K562 (cell line): Measurements from ENCODE around the gene ANP32B. TPM values are rescaled to one million over a fixed set of nuclear protein-coding genes. Genes with fewer than 3 reads are reported as not detected.
A peak's percentile ranks its signal among the peaks of the same experiment; 100 is the strongest.

Source experiments
- CBFA2T2 ChIP-seq: fragments of 450-650 bp; conservative IDR thresholded peaks from 2 replicates; pipeline ENCODE4 v1.6.1; 2017; ENCODE audit warnings: mild to moderate bottlenecking
- CBX2 ChIP-seq: fragments of 200-600 bp; sonication (generic); IDR thresholded peaks from one replicate; pipeline ENCODE4 v1.6.1; 2012; ENCODE audit warnings: mild to moderate bottlenecking, low read length, inconsistent platforms; ENCODE audit not compliant: insufficient read depth, poor library complexity, severe bottlenecking
- DMBX1 ChIP-seq: fragments of 250-450 bp; sonication (Bioruptor Pico); IDR thresholded peaks from 2 replicates; pipeline ENCODE4 v1.8.0; 2022; ENCODE audit warnings: inconsistent platforms, mild to moderate bottlenecking, moderate library complexity, borderline replicate concordance
- ELF2 ChIP-seq: fragments of 250-450 bp; sonication (Bioruptor Pico); IDR thresholded peaks from 2 replicates; pipeline ENCODE4 v1.5.0; 2021; ENCODE audit warnings: mild to moderate bottlenecking
- HIVEP1 ChIP-seq: fragments of 250-450 bp; sonication (Bioruptor Pico); IDR thresholded peaks from 2 replicates; pipeline ENCODE4 v1.4.0; 2020; ENCODE audit warnings: mild to moderate bottlenecking
- KLF1 ChIP-seq: fragments of 450-650 bp; IDR thresholded peaks from 2 replicates; pipeline ENCODE4 v1.6.1; 2016; ENCODE audit warnings: missing genetic modification characterization, missing compliant biosample characterization
- MAFK ChIP-seq: IDR thresholded peaks from 2 replicates; pipeline ENCODE4 v1.6.1; 2011; ENCODE audit warnings: low read length, improper control_type of control experiment
- MBD1 ChIP-seq: fragments of 250-450 bp; sonication (Bioruptor Pico); IDR thresholded peaks from 2 replicates; pipeline ENCODE4 v1.8.0; 2022; ENCODE audit warnings: inconsistent platforms
- MED1 ChIP-seq: sonication (generic); formaldehyde crosslinking; IDR thresholded peaks from 2 replicates; pipeline ENCODE4 v1.8.1; 2023; ENCODE audit warnings: missing genetic modification reagents, borderline replicate concordance
- MEF2A ChIP-seq: IDR thresholded peaks from 2 replicates; pipeline ENCODE4 v1.6.1; 2011; ENCODE audit warnings: low read depth, mild to moderate bottlenecking, low read length, moderate library complexity; ENCODE audit not compliant: control insufficient read depth
- MEIS2 ChIP-seq: fragments of 450-650 bp; IDR thresholded peaks from 2 replicates; pipeline ENCODE4 v1.6.1; 2014; ENCODE audit warnings: mild to moderate bottlenecking; ENCODE audit not compliant: partially characterized antibody
- PTTG1 ChIP-seq: fragments of 450-650 bp; IDR thresholded peaks from 2 replicates; pipeline ENCODE4 v1.6.1; 2016; ENCODE audit warnings: low read depth, mild to moderate bottlenecking, missing genetic modification characterization, missing compliant biosample characterization
- RERE ChIP-seq: sonication (generic); formaldehyde crosslinking; IDR thresholded peaks from 2 replicates; pipeline ENCODE4 v1.8.0; 2023; ENCODE audit warnings: missing genetic modification reagents, mild to moderate bottlenecking, borderline replicate concordance
- THRAP3 ChIP-seq: fragments of 450-650 bp; IDR thresholded peaks from 2 replicates; pipeline ENCODE4 v1.6.1; 2016; ENCODE audit warnings: mild to moderate bottlenecking, inconsistent platforms, borderline replicate concordance
- TOE1 ChIP-seq, 2 experiments: fragments of 450-650 bp in 1 of 2; sonication (generic) in 1 of 2; formaldehyde crosslinking in 1 of 2; IDR thresholded peaks; 2 replicates each; pipeline versions ENCODE4 v1.7.1 to v1.8.0; 2016 to 2022; ENCODE audit warnings: borderline replicate concordance in 2 of 2, mild to moderate bottlenecking in 2 of 2, antibody characterized with exemption in 1 of 2, inconsistent platforms in 1 of 2, low read depth in 1 of 2, missing genetic modification reagents in 1 of 2, moderate library complexity in 1 of 2
- WHSC1 ChIP-seq: IDR thresholded peaks from one replicate; pipeline ENCODE4 v1.6.1; 2012; ENCODE audit warnings: low read length, control low read depth, inconsistent platforms
- ZC3H4 ChIP-seq: sonication (generic); formaldehyde crosslinking; IDR thresholded peaks from 2 replicates; pipeline ENCODE4 v1.9.0; 2021; ENCODE audit warnings: missing genetic modification reagents, borderline replicate concordance
- ZNF23 ChIP-seq: fragments of 250-450 bp; sonication (Bioruptor Pico); IDR thresholded peaks from 2 replicates; pipeline ENCODE4 v1.4.0; 2020; ENCODE audit warnings: mild to moderate bottlenecking
- ZNF668 ChIP-seq: fragments of 250-450 bp; sonication (Bioruptor Pico); IDR thresholded peaks from 2 replicates; pipeline ENCODE4 v1.8.0; 2022; ENCODE audit warnings: mild to moderate bottlenecking, inconsistent platforms
- ZNF830 ChIP-seq: fragments of 250-450 bp; sonication (Bioruptor Pico); IDR thresholded peaks from 2 replicates; pipeline ENCODE4 v1.5.0; 2021; ENCODE audit warnings: mild to moderate bottlenecking
- polyA plus RNA-seq, 8 experiments: library from polyadenylated mRNA; depleted of rRNA in 4 of 8; stranded (reverse) in 5 of 8; unstranded in 3 of 8; fragments of >200 nt; fragmentation: Nextera tagmentation in 2 of 8; fragmentation: Illumina TruSeq in 1 of 8; extraction: Ambion mirVana in 2 of 8; extraction: Trizol in 1 of 8; gene quantifications; 2 replicates each; pipeline versions ENCODE4 v1.2.1 to v1.2.3, GENCODE V29; 2011 to 2014; ENCODE audit warnings: inconsistent platforms in 1 of 8, missing spikeins in 1 of 8
- total RNA-seq, 7 experiments: library from RNA; depleted of rRNA in 6 of 7; stranded (reverse); fragments of >200 nt in 6 of 7; fragmentation: Illumina TruSeq in 2 of 7; extraction: Trizol in 2 of 7; gene quantifications; 2 replicates each; pipeline versions ENCODE4 v1.2.1 to v1.2.3, GENCODE V29; 2011 to 2021; ENCODE audit warnings: low replicate concordance in 1 of 7

The ANP32B gene
- total and polyA plus RNA-seq, 9 of the 15 experiments (the other 6 are each of a cell fraction or from before 2014, with no cell fraction given), result 68.9 to 815 (median 141) TPM

- 0 out of 2 replicates have a peak, but pooled peaks have one; percentile 78 for TF ChIP-seq RERE (CRISPR knock-in tag)
- TF ChIP-seq ELF2 (CRISPR knock-in tag), result 0 out of 2 replicates have a peak, but pooled peaks have one; percentile 18
- no peak for TF ChIP-seq MEIS2
- TF ChIP-seq MEF2A, result no peak
- no peak for TF ChIP-seq MBD1 (CRISPR knock-in tag)
- no peak for TF ChIP-seq CBX2
- TF ChIP-seq ZNF23, result no peak
- no peak for TF ChIP-seq ZNF668
- no peak for TF ChIP-seq PTTG1 (tag)
- TF ChIP-seq ZC3H4, result peak; percentile 85; the same call in 1 of the 2 replicates
- TF ChIP-seq CBFA2T2, result no peak
- no peak; the same call in 1 of the 2 replicates for TF ChIP-seq DMBX1 (CRISPR knock-in tag)
- TF ChIP-seq MAFK, result no peak
- TF ChIP-seq KLF1 (tag), result no peak
- TF ChIP-seq TOE1 (IDR thresholded peaks at IDR 0.05; ENCODE audit: borderline replicate concordance), result peak; percentile 66; the same call in 1 of the 2 replicates
- peak; percentile 59; the same call in 1 of the 2 replicates for TF ChIP-seq TOE1 (CRISPR knock-in tag; IDR thresholded peaks at IDR 0.05; ENCODE audit: borderline replicate concordance, low read depth)
- no peak for TF ChIP-seq WHSC1
- 0 out of 2 replicates have a peak, but pooled peaks have one; percentile 5 for TF ChIP-seq HIVEP1
- TF ChIP-seq ZNF830, result 0 out of 2 replicates have a peak, but pooled peaks have one; percentile 62
- no peak for TF ChIP-seq THRAP3
- TF ChIP-seq MED1, result no peak; the same call in 1 of the 2 replicates
Measured at GRCh38 chr9:97982683-97983588, at the start of gene ANP32B (continued).
